Measurements from ENCODE around the gene TMEM11. TPM values are rescaled to one million over a fixed set of nuclear protein-coding genes. Genes with fewer than 3 reads are reported as not detected.
A peak's percentile ranks its signal among the peaks of the same experiment; 100 is the strongest.

Gene TMEM11
- total and polyA plus RNA-seq, 8 donors, result 0.87 to 30.8 (median 13.1) TPM

DNA sequence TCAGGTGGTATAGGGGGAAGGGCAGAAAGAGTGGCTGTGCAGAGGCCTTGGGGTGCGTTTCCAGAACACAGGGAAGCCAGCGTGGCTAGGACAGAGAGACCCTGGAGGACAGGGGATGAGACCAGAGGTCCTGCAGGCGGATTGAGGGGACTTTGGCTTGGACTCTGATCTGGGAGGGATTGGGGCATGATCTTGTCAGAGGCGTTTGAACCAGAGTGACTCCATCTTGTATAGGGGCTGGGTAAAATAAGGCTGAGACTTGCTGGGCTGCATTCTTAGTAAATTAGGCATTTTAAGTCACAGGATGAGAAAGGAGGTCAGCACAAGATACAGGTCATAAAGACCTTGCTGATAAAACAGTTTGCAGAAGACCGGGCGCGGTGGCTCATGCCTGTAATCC is 44.6 kb upstream of the TMEM11 start:
- Histone ChIP-seq H3K4me3 (no peak overlapping the region), H3K9me3 (no peaks in the 10 kb centered on the region), H3K4me1 (peaks cover 5 to 9% (median 7%) of the 10 kb centered on the region in 4 donors), H3K36me3 (no peaks in the 10 kb centered on the region), H3K27me3 (no peaks in the 10 kb centered on the region), H3K27ac (no peak overlapping the region)
- TF ChIP-seq, protein P1, sequence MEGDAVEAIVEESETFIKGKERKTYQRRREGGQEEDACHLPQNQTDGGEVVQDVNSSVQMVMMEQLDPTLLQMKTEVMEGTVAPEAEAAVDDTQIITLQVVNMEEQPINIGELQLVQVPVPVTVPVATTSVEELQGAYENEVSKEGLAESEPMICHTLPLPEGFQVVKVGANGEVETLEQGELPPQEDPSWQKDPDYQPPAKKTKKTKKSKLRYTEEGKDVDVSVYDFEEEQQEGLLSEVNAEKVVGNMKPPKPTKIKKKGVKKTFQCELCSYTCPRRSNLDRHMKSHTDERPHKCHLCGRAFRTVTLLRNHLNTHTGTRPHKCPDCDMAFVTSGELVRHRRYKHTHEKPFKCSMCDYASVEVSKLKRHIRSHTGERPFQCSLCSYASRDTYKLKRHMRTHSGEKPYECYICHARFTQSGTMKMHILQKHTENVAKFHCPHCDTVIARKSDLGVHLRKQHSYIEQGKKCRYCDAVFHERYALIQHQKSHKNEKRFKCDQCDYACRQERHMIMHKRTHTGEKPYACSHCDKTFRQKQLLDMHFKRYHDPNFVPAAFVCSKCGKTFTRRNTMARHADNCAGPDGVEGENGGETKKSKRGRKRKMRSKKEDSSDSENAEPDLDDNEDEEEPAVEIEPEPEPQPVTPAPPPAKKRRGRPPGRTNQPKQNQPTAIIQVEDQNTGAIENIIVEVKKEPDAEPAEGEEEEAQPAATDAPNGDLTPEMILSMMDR (IDR thresholded peaks at IDR 0.05), result no peak
- TF ChIP-seq EP300 (IDR thresholded peaks at IDR 0.05), result no peak
- no peak for TF ChIP-seq POLR2AphosphoS5 (IDR thresholded peaks at IDR 0.05)
- TF ChIP-seq POLR2A (IDR thresholded peaks at IDR 0.05), result no peak
- intact Hi-C loops (cut with DNase I; ENCODE audit: low total_unique reads), result no loop called here
- no peak for DNase-seq
- WGBS, 5 donors, result 84 to 88% (median 87%) methylated on average over 7 of the region's 7 CpGs

DNA sequence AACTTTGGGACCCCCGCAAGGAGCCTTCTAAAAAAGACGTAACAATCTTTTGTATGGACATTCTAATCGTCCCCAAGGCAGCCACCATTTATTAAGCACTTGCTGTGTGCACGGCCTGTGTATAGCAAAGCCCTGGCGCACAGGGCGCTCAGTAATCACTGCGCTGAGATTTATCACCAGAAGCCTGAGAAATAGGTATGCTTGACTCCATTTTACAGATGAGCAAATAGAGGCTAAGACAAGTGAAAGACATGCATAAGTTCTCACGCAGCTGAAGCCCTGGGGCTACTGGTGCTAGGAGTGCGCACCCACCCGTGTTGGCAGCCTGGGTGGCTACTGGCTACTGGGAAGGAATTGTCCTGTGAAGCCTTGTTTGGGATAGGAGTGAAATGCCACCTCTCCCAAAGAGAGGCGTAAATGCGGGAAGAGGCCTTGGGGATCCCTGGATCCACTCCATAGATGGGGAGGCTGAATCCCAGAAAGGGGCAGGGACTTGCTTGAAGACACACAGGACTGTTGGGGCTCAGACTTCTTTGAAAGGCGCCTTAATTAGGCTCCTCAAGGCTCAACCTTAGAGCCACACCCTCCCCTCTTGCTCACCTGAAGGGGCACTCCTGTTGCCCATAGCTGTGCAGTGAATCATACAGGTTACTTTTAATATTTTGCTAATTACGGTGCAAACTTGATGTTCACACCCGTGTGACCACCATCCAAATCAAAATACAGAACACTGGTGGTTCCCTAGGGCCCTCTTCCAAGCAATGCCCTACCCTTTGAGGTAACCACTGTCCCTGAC is 39.9 kb upstream of the TMEM11 start:
- DNase-seq, result no peak
- Histone ChIP-seq H3K27me3 (no peaks in the 10 kb centered on the region), H3K4me1 (peaks cover 19 to 47% (median 36%) of the 10 kb centered on the region in 4 donors), H3K27ac (peak overlapping the region; percentile 67 to 85 (median 76)), H3K36me3 (no peaks in the 10 kb centered on the region), H3K9me3 (no peaks in the 10 kb centered on the region), H3K4me3 (peak overlapping the region; percentile 70 to 85 (median 72))
- intact Hi-C loops (cut with DNase I; ENCODE audit: low total_unique reads), result no loop called here
- no peak for TF ChIP-seq POLR2AphosphoS5 (IDR thresholded peaks at IDR 0.05)
- TF ChIP-seq, protein P1 (IDR thresholded peaks at IDR 0.05), result peak in 1 of 7 experiments; percentile 2
- no peak for TF ChIP-seq POLR2A (IDR thresholded peaks at IDR 0.05)
- no peak for TF ChIP-seq EP300 (IDR thresholded peaks at IDR 0.05)
- WGBS, 5 donors, result 30 to 54% (median 35%) methylated on average over 13 to 15 of the region's 15 CpGs

DNA sequence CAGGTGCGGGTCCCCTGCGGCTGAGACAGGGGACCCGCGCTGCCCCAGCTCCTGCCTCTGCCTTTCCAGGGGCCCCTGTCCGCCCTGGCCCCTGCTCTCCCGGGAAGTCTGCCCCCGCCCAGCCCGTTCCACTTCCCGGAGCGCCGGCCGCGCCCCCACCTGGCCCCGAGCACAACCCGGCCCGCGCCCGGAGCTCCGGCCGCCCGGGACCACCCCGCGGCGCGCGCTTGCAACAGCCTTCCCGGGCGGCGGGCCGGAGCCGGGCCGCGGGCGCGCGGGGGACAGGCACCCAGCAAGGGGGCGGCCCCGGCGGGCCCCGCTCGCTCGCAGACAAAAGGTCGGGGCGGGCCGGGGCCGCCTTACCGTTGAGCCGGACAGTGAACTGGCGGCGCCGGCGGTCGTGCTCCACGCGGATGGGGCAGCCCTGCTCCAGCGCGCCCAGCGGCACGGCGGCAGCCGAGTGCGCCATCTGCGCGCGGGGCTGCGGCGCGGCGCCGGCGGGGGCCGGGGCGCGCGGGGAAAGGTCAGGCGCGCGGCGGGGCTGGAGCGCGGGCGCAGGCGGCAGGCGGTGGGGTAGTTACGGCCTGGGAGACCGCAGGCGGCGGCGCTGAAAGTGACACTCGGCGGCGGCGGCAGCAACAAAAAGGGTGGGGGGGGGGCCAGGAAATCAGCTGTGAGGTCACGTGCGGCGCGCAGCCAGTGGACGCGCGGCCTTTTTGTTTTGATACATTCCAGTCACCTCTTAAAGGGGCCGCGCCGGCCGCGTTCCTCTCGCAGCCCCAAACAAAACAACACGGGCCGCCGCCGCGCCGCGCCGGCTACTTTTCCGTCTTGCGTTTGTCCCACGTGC is 39.1 kb upstream of the TMEM11 start, which contains the start of gene NATD1:
Gene NATD1, minus strand, starts transcription at position 615 of the 850 bp plus-strand sequence. Its CDS starts 146 bp downstream, at position 469.
- Histone ChIP-seq H3K9me3 (no peaks in the 10 kb centered on the region), H3K4me3 (peak within 1 kb of the TSS; percentile 70 to 85 (median 72)), H3K27me3 (no peaks in the 10 kb centered on the region), H3K4me1 (peaks cover 19 to 55% (median 36%) of the 10 kb centered on the region in 4 donors), H3K27ac (peak within 1 kb of the TSS; percentile 67 to 85 (median 79)), H3K36me3 (no peaks in the 10 kb centered on the region)
- TF ChIP-seq POLR2AphosphoS5 (IDR thresholded peaks at IDR 0.05) (peak; percentile 3 to 32 (median 26)), POLR2A (IDR thresholded peaks at IDR 0.05) (no peak), EP300 (IDR thresholded peaks at IDR 0.05) (no peak)
- TF ChIP-seq, protein P1 (IDR thresholded peaks at IDR 0.05), result peak in 1 of 7 experiments; percentile 5
- intact Hi-C loops (cut with DNase I; ENCODE audit: low total_unique reads), result no loop called here
- DNase-seq, result peak; percentile 91 to 96
- 0 to 1% (median 1%) methylated on average over 22 to 117 of the region's 117 CpGs for WGBS, 5 donors

DNA sequence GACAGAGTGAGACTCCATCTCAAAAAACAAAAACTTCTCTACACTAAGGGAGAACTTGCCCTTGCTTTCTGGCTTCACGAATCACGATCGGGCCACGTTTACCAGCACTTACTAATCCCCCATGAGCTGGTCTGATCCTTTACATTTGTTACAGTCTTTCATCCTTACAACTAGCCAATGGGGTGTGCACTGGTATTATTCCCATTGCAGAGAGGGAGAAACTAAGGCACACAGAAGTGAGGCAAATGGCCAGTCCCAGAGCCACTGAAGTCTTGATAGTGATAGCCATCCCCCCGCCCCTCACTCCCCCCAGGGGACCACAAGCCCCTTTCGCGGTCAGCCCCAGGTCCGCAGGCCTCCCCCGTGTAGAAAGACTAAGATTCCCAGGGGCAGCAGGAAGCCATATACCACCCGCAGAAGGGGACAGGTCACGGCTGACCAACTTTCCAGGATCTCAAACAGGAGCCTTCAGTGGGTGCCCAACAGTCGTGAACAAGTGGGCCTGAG is 38.4 kb upstream of the TMEM11 start:
- DNase-seq, result no peak
- intact Hi-C loops (cut with DNase I; ENCODE audit: low total_unique reads), result no loop called here
- H3K36me3 ChIP-seq, result peaks cover 0 to 4% (median 2%) of the 10 kb centered on the region in 4 donors

More for the DNA sequence above, 38.4 kb upstream of the TMEM11 start:
- 16 to 35% (median 21%) methylated on average over 5 to 12 of the region's 12 CpGs for WGBS, 5 donors
- no peaks in the 10 kb centered on the region for H3K27me3 ChIP-seq
- peak overlapping the region; percentile 70 to 85 (median 72) for H3K4me3 ChIP-seq
- H3K27ac ChIP-seq, result peak overlapping the region in 4 of 5 donors; percentile 64 to 85 (median 80)
- no peak for TF ChIP-seq EP300 (IDR thresholded peaks at IDR 0.05)
- no peak for TF ChIP-seq POLR2AphosphoS5 (IDR thresholded peaks at IDR 0.05)
- TF ChIP-seq, protein P1 (IDR thresholded peaks at IDR 0.05), result no peak
- no peak for TF ChIP-seq POLR2A (IDR thresholded peaks at IDR 0.05)
- H3K9me3 ChIP-seq, result no peaks in the 10 kb centered on the region
- peaks cover 19 to 55% (median 36%) of the 10 kb centered on the region in 4 donors for H3K4me1 ChIP-seq
